HepG2 (cell line): ENCODE results near the gene LMBRD2. TPM values are rescaled to one million over a fixed set of nuclear protein-coding genes. Genes with fewer than 3 reads are reported as not detected.
"Not testable (repeated sequence)": the region's sequence is repeated elsewhere in the genome, so short reads cannot be mapped to it uniquely, and the experiment has no call there.

Experiments
- ATAC-seq: fragments of 200-7000 bp; cut with Tn5 transposase; 3 replicates; pipeline ENCODE4 v1.9.1; 2020; ENCODE audit warnings: mild to moderate bottlenecking, moderate library complexity
- BruUV-seq: library from RNA; stranded (reverse); fragments of 400-500 nt; replicated peaks from 2 replicates; lab custom pipeline; 2021; lab: Mats Ljungman, UMichigan
- CTCF ChIA-PET: fragments of 300-600 bp; formaldehyde crosslinking; extraction: SDS; loops from one replicate; lab custom pipeline; 2021; ENCODE audit warnings: low total read pairs, inconsistent platforms, low intra/inter-chr PET ratio; lab: Yijun Ruan, JAX
- POLR2A ChIA-PET: fragments of 350-600 bp; sonication (Branson Sonifier 250); formaldehyde crosslinking; loops from one replicate; lab custom pipeline; 2020; ENCODE audit warnings: antibody characterized with exemption, inconsistent platforms; lab: Yijun Ruan, JAX
- DNase-seq: peaks from one replicate; pipeline ENCODE4 v3.0.0-alpha.2; 2015; ENCODE audit warnings: low spot score
- FAIRE-seq: peaks from 3 replicates; lab custom pipeline; 2011; peaks lifted over from hg19 to GRCh38; lab: Jason Lieb, UNC
- H2AFZ ChIP-seq: one replicate; pipeline ENCODE4 v1.6.1; 2011; ENCODE audit warnings: low read length, inconsistent platforms
- H3K27ac ChIP-seq: fragments of 300-600 bp; 3 replicates; pipeline ENCODE4 v1.8.0; 2011; ENCODE audit warnings: mixed run types, mild to moderate bottlenecking, mixed read lengths, low read length, inconsistent platforms; ENCODE audit not compliant: insufficient read depth; ENCODE audit errors: extremely low read length
- H3K27me3 ChIP-seq, 2 experiments: fragments of 200-600 bp in 1 of 2; 2 replicates in 1 of 2; 3 replicates in 1 of 2; pipeline versions ENCODE4 v1.6.0 to v1.8.0; 2011; ENCODE audit warnings: low read length in 2 of 2, mild to moderate bottlenecking in 2 of 2, moderate library complexity in 2 of 2, inconsistent platforms in 1 of 2; ENCODE audit not compliant: insufficient read depth in 2 of 2, control insufficient read depth in 1 of 2
- H3K36me3 ChIP-seq, 2 experiments: fragments of 200-600 bp in 1 of 2; replicated peaks in 1 of 2; 2 replicates in 1 of 2; 3 replicates in 1 of 2; pipeline versions ENCODE4 v1.5.1 to v1.8.0; 2011; ENCODE audit warnings: low read length in 2 of 2, inconsistent platforms in 1 of 2; ENCODE audit not compliant: insufficient read depth in 2 of 2, control insufficient read depth in 1 of 2
- H3K4me1 ChIP-seq: 2 replicates; pipeline ENCODE4 v1.5.1; 2012; ENCODE audit warnings: low read length, inconsistent platforms; ENCODE audit not compliant: insufficient read depth
- H3K4me2 ChIP-seq: 2 replicates; pipeline ENCODE4 v1.6.0; 2011; ENCODE audit warnings: low read depth, low read length, inconsistent platforms
- H3K4me3 ChIP-seq, 3 experiments: fragments of 200-600 bp in 1 of 3; sonication (generic), shearing (Covaris generic) in 1 of 3; replicated peaks in 1 of 3; 2 replicates each; pipeline ENCODE4 v1.5.1; 2011 to 2016; ENCODE audit warnings: low read length in 3 of 3, inconsistent platforms in 2 of 3, low read depth in 2 of 3, mild to moderate bottlenecking in 2 of 3, control low read depth in 1 of 3, mixed read lengths in 1 of 3; ENCODE audit not compliant: insufficient read depth in 1 of 3
- H3K79me2 ChIP-seq: one replicate; pipeline ENCODE4 v1.6.1; 2011; ENCODE audit warnings: low read length, inconsistent platforms; ENCODE audit not compliant: insufficient read depth
- H3K9ac ChIP-seq: 2 replicates; pipeline ENCODE4 v1.6.0; 2011; ENCODE audit warnings: mild to moderate bottlenecking, low read depth, low read length, inconsistent platforms; ENCODE audit not compliant: insufficient read depth
- H3K9me3 ChIP-seq: 2 replicates; pipeline ENCODE4 v1.5.1; 2012; ENCODE audit warnings: mild to moderate bottlenecking, low read length
- H4K20me1 ChIP-seq: 2 replicates; pipeline ENCODE4 v1.6.0; 2011; ENCODE audit warnings: inconsistent platforms, mild to moderate bottlenecking, low read length, moderate library complexity; ENCODE audit not compliant: insufficient read depth
- ZNF362 ChIP-seq: sonication (generic); formaldehyde crosslinking; IDR thresholded peaks from 2 replicates; pipeline ENCODE4 v1.4.0; 2020; ENCODE audit warnings: missing genetic modification reagents, mild to moderate bottlenecking, borderline replicate concordance
- ZNF790 ChIP-seq: sonication (generic); formaldehyde crosslinking; IDR thresholded peaks from 2 replicates; pipeline ENCODE4 v1.8.0; 2022; ENCODE audit warnings: missing genetic modification reagents, mild to moderate bottlenecking, borderline replicate concordance
- WGBS: methylation state at CpG from one replicate; pipeline ENCODE4 v1.1.6; 2017; ENCODE audit warnings: low lambda C conversion rate; 5-methylcytosine and 5-hydroxymethylcytosine counted together
- in situ Hi-C: cut with HindIII; loops from 2 replicates; pipeline ENCODE4 v1.10.0; 2017; ENCODE audit warnings: low pct_unique_long_range_greater_than_20kb; ENCODE audit not compliant: extremely low pct_ligation_motif_present
- intact Hi-C: fragments of 100-400 bp; cut with micrococcal nuclease; formaldehyde crosslinking; loops from one replicate; pipeline ENCODE4 v1.10.0; 2022; ENCODE audit not compliant: unreplicated experiment
- polyA plus RNA-seq, 8 experiments: library from polyadenylated mRNA; depleted of rRNA in 3 of 8; stranded (reverse) in 7 of 8; unstranded in 1 of 8; fragments of >200 nt; fragmentation: Illumina TruSeq in 4 of 8; extraction: Trizol in 4 of 8; gene quantifications; 2 replicates each; pipeline versions ENCODE4 v1.2.1 to v1.2.3, GENCODE V29; 2011 to 2016; ENCODE audit warnings: low read depth in 4 of 8, missing spikeins in 1 of 8, mixed read lengths in 1 of 8; ENCODE audit not compliant: insufficient read depth in 1 of 8
- total RNA-seq, 5 experiments: library from RNA; depleted of rRNA; stranded (reverse); fragments of >200 nt; fragmentation: Illumina TruSeq; extraction: Trizol; gene quantifications; 2 replicates each; pipeline ENCODE4 v1.2.3, GENCODE V29; 2016; ENCODE audit warnings: low read depth in 1 of 5
- TF ChIP-seq, protein P1 (sequence below): sonication (generic); formaldehyde crosslinking; IDR thresholded peaks from 2 replicates; pipeline ENCODE4 v1.5.0; 2020; ENCODE audit warnings: mild to moderate bottlenecking, missing genetic modification reagents, borderline replicate concordance

Gene LMBRD2
- total and polyA plus RNA-seq, 2 of the 13 experiments (the other 11 are each of a cell fraction or from before 2014, with no cell fraction given) = 2.0 to 4.7 TPM

GRCh38 chr5:36193746-36194145, 42.1 kb upstream of the LMBRD2 start (continued):
- TF ChIP-seq, protein P1, sequence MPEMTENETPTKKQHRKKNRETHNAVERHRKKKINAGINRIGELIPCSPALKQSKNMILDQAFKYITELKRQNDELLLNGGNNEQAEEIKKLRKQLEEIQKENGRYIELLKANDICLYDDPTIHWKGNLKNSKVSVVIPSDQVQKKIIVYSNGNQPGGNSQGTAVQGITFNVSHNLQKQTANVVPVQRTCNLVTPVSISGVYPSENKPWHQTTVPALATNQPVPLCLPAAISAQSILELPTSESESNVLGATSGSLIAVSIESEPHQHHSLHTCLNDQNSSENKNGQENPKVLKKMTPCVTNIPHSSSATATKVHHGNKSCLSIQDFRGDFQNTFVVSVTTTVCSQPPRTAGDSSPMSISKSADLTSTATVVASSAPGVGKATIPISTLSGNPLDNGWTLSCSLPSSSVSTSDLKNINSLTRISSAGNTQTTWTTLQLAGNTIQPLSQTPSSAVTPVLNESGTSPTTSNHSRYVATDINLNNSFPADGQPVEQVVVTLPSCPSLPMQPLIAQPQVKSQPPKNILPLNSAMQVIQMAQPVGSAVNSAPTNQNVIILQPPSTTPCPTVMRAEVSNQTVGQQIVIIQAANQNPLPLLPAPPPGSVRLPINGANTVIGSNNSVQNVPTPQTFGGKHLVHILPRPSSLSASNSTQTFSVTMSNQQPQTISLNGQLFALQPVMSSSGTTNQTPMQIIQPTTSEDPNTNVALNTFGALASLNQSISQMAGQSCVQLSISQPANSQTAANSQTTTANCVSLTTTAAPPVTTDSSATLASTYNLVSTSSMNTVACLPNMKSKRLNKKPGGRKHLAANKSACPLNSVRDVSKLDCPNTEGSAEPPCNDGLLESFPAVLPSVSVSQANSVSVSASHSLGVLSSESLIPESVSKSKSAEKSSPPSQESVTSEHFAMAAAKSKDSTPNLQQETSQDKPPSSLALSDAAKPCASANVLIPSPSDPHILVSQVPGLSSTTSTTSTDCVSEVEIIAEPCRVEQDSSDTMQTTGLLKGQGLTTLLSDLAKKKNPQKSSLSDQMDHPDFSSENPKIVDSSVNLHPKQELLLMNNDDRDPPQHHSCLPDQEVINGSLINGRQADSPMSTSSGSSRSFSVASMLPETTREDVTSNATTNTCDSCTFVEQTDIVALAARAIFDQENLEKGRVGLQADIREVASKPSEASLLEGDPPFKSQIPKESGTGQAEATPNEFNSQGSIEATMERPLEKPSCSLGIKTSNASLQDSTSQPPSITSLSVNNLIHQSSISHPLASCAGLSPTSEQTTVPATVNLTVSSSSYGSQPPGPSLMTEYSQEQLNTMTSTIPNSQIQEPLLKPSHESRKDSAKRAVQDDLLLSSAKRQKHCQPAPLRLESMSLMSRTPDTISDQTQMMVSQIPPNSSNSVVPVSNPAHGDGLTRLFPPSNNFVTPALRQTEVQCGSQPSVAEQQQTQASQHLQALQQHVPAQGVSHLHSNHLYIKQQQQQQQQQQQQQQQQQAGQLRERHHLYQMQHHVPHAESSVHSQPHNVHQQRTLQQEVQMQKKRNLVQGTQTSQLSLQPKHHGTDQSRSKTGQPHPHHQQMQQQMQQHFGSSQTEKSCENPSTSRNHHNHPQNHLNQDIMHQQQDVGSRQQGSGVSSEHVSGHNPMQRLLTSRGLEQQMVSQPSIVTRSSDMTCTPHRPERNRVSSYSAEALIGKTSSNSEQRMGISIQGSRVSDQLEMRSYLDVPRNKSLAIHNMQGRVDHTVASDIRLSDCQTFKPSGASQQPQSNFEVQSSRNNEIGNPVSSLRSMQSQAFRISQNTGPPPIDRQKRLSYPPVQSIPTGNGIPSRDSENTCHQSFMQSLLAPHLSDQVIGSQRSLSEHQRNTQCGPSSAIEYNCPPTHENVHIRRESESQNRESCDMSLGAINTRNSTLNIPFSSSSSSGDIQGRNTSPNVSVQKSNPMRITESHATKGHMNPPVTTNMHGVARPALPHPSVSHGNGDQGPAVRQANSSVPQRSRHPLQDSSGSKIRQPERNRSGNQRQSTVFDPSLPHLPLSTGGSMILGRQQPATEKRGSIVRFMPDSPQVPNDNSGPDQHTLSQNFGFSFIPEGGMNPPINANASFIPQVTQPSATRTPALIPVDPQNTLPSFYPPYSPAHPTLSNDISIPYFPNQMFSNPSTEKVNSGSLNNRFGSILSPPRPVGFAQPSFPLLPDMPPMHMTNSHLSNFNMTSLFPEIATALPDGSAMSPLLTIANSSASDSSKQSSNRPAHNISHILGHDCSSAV (CRISPR knock-in tag) = no peak
- TF ChIP-seq ZNF790 (CRISPR knock-in tag) (no peak), ZNF362 (CRISPR knock-in tag) (no peak)
- TF ChIP-seq, all 625 proteins: peak for 0

DNA sequence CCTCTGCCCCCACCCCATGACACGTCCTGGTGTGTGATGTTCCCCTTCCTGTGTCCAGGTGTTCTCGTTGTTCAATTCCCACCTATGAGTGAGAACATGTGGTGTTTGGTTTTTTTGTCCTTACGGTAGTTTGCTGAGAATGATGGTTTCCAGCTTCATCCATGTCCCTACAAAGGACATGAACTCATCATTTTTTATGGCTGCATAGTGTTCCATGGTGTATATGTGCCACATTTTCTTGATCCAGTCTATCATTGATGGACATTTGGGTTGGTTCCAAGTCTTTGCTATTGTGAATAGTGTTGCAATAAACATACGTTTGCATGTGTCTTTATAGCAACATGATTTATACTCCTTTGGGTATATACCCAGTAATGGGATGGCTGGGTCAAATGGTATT, 32.7 kb upstream of the LMBRD2 start:
- H3K27ac ChIP-seq, H3K36me3 ChIP-seq, H3K79me2 ChIP-seq, POLR2A ChIA-PET, DNase-seq, FAIRE-seq, H3K9me3 ChIP-seq, ATAC-seq, in situ Hi-C loops, H3K9ac ChIP-seq, BruUV-seq, H3K4me3 ChIP-seq, CTCF ChIA-PET, H3K4me2 ChIP-seq, H3K27me3 ChIP-seq, H4K20me1 ChIP-seq, H2AFZ ChIP-seq: not testable (repeated sequence)
- 94% methylated on average over 1 of the region's 4 CpGs for WGBS
- intact Hi-C loops = loop anchor here (5.0 kb wide), 1 partner anchor 107 kb away; no protein-coding TSS in a partner anchor
- H3K4me1 ChIP-seq = peaks cover 34% of the 10 kb centered on the region
